ENCODE measurements around the gene CXCR1.

Gene CXCR1

GRCh38 chr2:218166791-218167190 is at the start of gene CXCR1:
Gene CXCR1, minus strand, starts transcription at chr2:218166962. Its CDS starts 1,751 bp downstream, at chr2:218165211.
- TF ChIP-seq POLR2A (IDR thresholded peaks at IDR 0.05; ENCODE audit: low read depth, low read length): no peak
- DNase-seq (ENCODE audit: insufficient read length, low spot score) (no peak), FAIRE-seq (no peak)

GRCh38 chr2:218216336-218216673 is 49.5 kb upstream of the CXCR1 start:
- no peak for FAIRE-seq
- TF ChIP-seq POLR2A (IDR thresholded peaks at IDR 0.05; ENCODE audit: low read depth, low read length): no peak
- DNase-seq (ENCODE audit: insufficient read length, low spot score): no peak

DNA sequence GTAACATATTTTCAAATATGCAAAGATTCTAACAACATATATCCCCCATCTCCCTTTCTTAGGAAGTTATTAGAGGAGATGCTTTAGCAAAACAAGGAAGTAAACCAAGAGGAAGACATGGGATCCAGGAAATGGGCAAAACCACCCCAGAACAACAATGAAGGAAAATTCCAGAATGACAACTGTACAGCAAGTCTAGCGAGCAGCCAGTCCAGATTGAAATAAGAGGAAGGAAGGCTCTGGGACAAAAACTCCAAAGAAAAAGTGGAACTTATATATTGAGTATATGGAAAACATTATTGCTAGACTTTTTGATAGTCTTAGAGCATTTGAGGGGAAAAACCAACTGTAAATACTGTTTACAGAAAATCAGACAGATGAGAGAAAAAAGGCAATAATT is 47.4 kb upstream of the CXCR1 start:
- no peak for TF ChIP-seq POLR2A (IDR thresholded peaks at IDR 0.05; ENCODE audit: low read depth, low read length)
- FAIRE-seq (no peak), DNase-seq (ENCODE audit: insufficient read length, low spot score) (no peak)

- TF ChIP-seq POLR2A (IDR thresholded peaks at IDR 0.05; ENCODE audit: low read depth, low read length): no peak
- DNase-seq (ENCODE audit: insufficient read length, low spot score) (no peak), FAIRE-seq (no peak)
These were observed 42.3 kb upstream of the CXCR1 start for GRCh38 chr2:218209078-218209477.

DNA sequence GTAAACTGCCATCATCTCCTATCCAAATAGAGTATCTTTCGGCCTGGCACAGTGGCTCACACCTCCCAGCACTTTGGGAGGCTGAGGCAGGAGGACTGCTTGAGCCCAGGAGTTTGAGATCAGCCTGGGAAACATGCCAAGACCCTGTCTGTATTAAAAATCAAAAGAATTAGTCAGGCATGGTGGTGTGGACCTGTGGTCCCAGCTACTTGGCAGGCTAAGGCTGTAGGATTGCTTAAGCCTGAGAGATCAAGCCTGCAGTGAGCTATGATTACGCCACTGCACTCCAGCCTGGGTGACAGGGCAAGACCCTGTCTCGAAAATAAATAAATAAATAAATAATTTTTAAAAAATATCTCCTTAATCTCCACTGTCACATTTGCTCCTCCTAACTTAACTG is 35.5 kb upstream of the CXCR1 start:
- FAIRE-seq: no peak
- no peak for TF ChIP-seq POLR2A (IDR thresholded peaks at IDR 0.05; ENCODE audit: low read depth, low read length)

DNA sequence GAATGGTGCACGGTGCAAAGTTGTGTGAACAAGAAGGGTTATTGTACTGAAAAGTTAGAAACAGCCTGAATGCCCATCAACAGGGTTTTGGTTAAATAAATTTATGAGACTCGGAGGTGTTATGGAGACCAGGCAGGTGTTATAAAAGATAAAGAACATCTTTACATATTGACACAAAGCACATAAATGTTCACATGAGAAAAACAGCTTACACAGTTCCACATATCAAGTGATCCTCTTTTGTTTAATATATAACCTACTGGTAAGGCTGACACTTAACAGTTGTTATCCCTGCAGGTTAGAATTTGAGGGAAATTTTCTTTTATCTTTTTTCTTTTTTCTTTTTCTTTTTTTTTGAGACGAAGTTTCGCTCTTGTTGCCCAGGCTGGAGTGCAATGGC is 30.2 kb upstream of the CXCR1 start:
- FAIRE-seq: no peak
- no peak for TF ChIP-seq POLR2A (IDR thresholded peaks at IDR 0.05; ENCODE audit: low read depth, low read length)

More for the DNA sequence above, 35.5 kb upstream of the CXCR1 start:
- no peak for DNase-seq (ENCODE audit: insufficient read length, low spot score)

DNA sequence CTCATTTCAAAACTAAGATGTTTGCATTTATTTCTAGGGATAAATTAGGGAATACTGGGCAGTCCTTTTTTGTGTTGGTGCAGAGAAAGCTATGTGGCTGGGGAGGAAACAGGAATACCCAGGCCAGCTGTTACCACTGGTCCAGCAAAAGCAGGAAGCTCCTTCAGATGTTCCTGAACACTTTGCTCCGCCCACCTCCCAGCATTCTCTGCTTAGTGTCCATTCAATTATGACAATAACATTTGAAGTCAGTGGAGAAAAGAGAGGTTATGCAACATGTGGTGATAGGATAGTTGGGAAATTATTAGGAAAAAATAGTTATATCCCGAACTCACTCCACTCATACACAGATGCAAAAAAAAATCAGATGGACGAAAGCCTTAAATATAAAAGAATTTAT is 28.1 kb upstream of the CXCR1 start:
- FAIRE-seq (no peak), DNase-seq (ENCODE audit: insufficient read length, low spot score) (no peak)
- no peak for TF ChIP-seq POLR2A (IDR thresholded peaks at IDR 0.05; ENCODE audit: low read depth, low read length)

More for the DNA sequence above, 30.2 kb upstream of the CXCR1 start:
- no peak for DNase-seq (ENCODE audit: insufficient read length, low spot score)

- no peak for FAIRE-seq
- no peak for TF ChIP-seq POLR2A (IDR thresholded peaks at IDR 0.05; ENCODE audit: low read depth, low read length)
- DNase-seq (ENCODE audit: insufficient read length, low spot score): no peak
These were observed 26.9 kb upstream of the CXCR1 start for GRCh38 chr2:218193701-218194100.

- DNase-seq (ENCODE audit: insufficient read length, low spot score): no peak
- no peak for FAIRE-seq
- TF ChIP-seq POLR2A (IDR thresholded peaks at IDR 0.05; ENCODE audit: low read depth, low read length): no peak
These were observed 26.2 kb upstream of the CXCR1 start for GRCh38 chr2:218192902-218193430.

DNA sequence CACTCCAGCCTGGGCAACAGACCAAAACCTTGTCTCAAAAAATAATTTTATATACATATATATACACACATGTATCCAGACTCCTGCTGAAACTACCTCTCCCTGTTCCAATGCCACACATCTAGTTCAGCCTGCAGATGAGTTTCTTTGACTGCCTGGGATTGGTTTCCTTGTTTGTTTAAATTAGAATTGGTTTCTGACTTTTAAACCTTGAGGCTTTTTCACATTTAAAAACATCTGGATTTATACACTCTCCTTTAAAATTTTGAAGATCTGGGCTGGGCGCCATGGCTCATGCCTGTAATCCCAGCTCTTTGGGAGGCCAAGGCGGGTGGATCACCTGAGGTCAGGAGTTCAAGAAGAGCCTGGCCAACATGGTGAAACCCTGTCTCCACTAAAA is 21.8 kb upstream of the CXCR1 start:
- TF ChIP-seq POLR2A (IDR thresholded peaks at IDR 0.05; ENCODE audit: low read depth, low read length): no peak
- DNase-seq (ENCODE audit: insufficient read length, low spot score) (no peak), FAIRE-seq (no peak)

- no peak for FAIRE-seq
- no peak for DNase-seq (ENCODE audit: insufficient read length, low spot score)
- no peak for TF ChIP-seq POLR2A (IDR thresholded peaks at IDR 0.05; ENCODE audit: low read depth, low read length)
These were observed 20.7 kb upstream of the CXCR1 start for GRCh38 chr2:218187296-218188015.

- TF ChIP-seq POLR2A (IDR thresholded peaks at IDR 0.05; ENCODE audit: low read depth, low read length): no peak
- no peak for DNase-seq (ENCODE audit: insufficient read length, low spot score)
- no peak for FAIRE-seq
These were observed 20.1 kb upstream of the CXCR1 start for GRCh38 chr2:218186876-218187275.

- DNase-seq (ENCODE audit: insufficient read length, low spot score) (peak; percentile 48), FAIRE-seq (peak; percentile 77)
- no peak for TF ChIP-seq POLR2A (IDR thresholded peaks at IDR 0.05; ENCODE audit: low read depth, low read length)
These were observed 19.6 kb upstream of the CXCR1 start for GRCh38 chr2:218186355-218186766.

DNA sequence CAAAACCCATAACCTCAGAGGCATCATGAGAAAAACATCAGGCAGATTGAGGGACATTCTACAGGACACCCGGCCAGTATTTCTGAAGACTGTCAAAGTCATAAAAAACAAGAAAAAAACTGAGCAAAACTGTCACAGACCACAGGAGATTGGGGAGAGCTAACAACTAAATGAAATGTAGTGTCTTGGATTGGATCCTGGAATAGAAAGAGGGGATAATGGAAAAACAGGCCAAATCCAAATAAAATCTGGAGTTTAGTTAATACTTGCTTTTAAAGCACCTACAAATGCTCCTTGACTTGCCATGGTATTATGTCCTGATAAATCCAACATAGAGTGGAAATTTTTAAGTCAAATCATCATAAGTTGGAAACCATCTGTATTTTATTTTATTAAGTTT is 17.6 kb upstream of the CXCR1 start:
- no peak for FAIRE-seq
- DNase-seq (ENCODE audit: insufficient read length, low spot score): no peak
- TF ChIP-seq POLR2A (IDR thresholded peaks at IDR 0.05; ENCODE audit: low read depth, low read length): no peak

- DNase-seq (ENCODE audit: insufficient read length, low spot score) (no peak), FAIRE-seq (no peak)
- no peak for TF ChIP-seq POLR2A (IDR thresholded peaks at IDR 0.05; ENCODE audit: low read depth, low read length)
These were observed 13.8 kb upstream of the CXCR1 start for GRCh38 chr2:218180467-218181114.

All from H54 (cell line).